ENCODE results near the gene LUM. TPM values are rescaled to one million over a fixed set of nuclear protein-coding genes. Genes with fewer than 3 reads are reported as not detected.

Gene LUM
- total and polyA plus RNA-seq, 2 donors from 2014 or later: 102 to 185 TPM

DNA sequence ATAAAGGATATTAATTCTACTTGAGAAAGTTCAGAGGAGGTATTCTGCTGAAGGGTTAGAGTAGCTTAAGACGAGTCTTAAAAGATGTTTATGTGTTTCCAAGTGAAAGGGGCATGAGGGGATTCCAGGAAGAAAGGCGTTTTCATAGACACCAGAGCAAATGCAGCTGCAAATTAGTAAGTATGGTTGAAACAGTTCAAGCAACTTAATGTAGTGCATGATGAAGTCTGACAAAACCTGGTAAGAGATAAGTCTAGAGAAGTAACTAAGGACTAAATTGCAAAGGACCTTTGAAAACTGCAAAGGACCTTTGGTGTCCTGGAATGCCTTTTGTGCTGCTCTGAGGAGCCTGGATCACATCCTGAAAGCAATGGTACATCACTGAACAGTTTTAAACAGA, 11.5 kb downstream of the LUM start:
- DNase-seq (no peak), FAIRE-seq (no peak)
- Histone ChIP-seq H3K4me1 (ENCODE audit: control insufficient read depth in 2 of 3, insufficient read depth in 2 of 3, low read depth in 1 of 3, low read length in 3 of 3) (no peaks in the 10 kb centered on the region), H3K9me3 (ENCODE audit: control insufficient read depth in 2 of 3, insufficient read depth in 1 of 3, low read length in 3 of 3) (no peaks in the 10 kb centered on the region), H3K9ac (ENCODE audit: low read length in 3 of 3) (no peak overlapping the region), H3K27ac (ENCODE audit: low read depth in 2 of 2, low read length in 2 of 2) (no peak overlapping the region), H3K27me3 (ENCODE audit: control insufficient read depth, insufficient read depth, low read length) (no peaks in the 10 kb centered on the region), H3K36me3 (ENCODE audit: control insufficient read depth in 2 of 3, insufficient read depth in 3 of 3, low read length in 3 of 3) (no peaks in the 10 kb centered on the region), H3K4me3 (ENCODE audit: low read length in 3 of 3) (no peak overlapping the region)
- intact Hi-C loops (cut with DNase I): no loop called here
- TF ChIP-seq, protein P1, sequence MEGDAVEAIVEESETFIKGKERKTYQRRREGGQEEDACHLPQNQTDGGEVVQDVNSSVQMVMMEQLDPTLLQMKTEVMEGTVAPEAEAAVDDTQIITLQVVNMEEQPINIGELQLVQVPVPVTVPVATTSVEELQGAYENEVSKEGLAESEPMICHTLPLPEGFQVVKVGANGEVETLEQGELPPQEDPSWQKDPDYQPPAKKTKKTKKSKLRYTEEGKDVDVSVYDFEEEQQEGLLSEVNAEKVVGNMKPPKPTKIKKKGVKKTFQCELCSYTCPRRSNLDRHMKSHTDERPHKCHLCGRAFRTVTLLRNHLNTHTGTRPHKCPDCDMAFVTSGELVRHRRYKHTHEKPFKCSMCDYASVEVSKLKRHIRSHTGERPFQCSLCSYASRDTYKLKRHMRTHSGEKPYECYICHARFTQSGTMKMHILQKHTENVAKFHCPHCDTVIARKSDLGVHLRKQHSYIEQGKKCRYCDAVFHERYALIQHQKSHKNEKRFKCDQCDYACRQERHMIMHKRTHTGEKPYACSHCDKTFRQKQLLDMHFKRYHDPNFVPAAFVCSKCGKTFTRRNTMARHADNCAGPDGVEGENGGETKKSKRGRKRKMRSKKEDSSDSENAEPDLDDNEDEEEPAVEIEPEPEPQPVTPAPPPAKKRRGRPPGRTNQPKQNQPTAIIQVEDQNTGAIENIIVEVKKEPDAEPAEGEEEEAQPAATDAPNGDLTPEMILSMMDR (IDR thresholded peaks at IDR 0.05; ENCODE audit: borderline replicate concordance, extremely low read depth, insufficient read depth): no peak

DNA sequence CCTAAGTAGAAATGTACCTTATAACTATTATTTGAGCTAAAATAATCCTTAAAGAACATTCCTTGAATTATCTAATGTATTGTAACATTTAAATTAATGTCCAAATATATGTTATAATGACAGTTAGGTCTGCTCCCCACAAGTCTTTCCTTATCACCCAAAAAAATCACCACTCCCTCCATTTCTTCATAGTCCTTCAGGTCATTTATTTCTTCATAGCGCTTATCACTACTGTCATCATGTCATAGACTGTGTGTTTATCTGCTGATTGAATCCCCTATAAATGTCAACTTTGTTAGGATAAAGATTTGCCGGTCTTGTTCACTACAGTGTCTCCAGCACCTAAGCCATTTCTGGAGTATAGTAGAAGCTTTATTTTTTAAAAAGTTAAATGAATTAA, 12.0 kb downstream of the LUM start:
- no peak overlapping the region for H3K27ac ChIP-seq (ENCODE audit: low read depth in 2 of 2, low read length in 2 of 2)
- no peak for FAIRE-seq
- H3K9ac ChIP-seq (ENCODE audit: low read length in 3 of 3): no peak overlapping the region
- no peaks in the 10 kb centered on the region for H3K36me3 ChIP-seq (ENCODE audit: control insufficient read depth in 2 of 3, insufficient read depth in 3 of 3, low read length in 3 of 3)
- H3K4me3 ChIP-seq (ENCODE audit: low read length in 3 of 3): no peak overlapping the region
- no peaks in the 10 kb centered on the region for H3K27me3 ChIP-seq (ENCODE audit: control insufficient read depth, insufficient read depth, low read length)
- no peaks in the 10 kb centered on the region for H3K9me3 ChIP-seq (ENCODE audit: control insufficient read depth in 2 of 3, insufficient read depth in 1 of 3, low read length in 3 of 3)
- intact Hi-C loops (cut with DNase I): no loop called here
- no peak for DNase-seq
- no peaks in the 10 kb centered on the region for H3K4me1 ChIP-seq (ENCODE audit: control insufficient read depth in 2 of 3, insufficient read depth in 2 of 3, low read depth in 1 of 3, low read length in 3 of 3)
- TF ChIP-seq, protein P1 (IDR thresholded peaks at IDR 0.05; ENCODE audit: borderline replicate concordance, extremely low read depth, insufficient read depth): no peak

DNA sequence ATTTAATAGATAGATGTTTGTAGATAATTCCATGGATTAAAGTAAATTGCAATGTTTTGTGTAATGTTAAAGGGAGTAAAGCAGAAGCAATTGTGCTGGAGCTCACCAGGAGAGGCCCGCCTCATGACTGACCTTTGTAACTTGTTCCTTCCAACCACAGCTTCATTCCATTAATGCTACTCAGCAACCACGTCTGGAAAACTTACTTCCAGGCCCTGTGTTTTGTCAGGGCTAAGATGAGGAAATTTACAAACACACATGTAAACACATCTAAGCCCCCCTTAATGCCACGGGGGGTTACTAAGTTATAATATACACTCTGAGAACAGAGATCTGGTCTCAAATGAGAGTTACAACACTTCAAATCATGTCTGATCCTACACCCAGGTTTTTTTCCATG, 12.4 kb downstream of the LUM start:
- Histone ChIP-seq H3K36me3 (ENCODE audit: control insufficient read depth in 2 of 3, insufficient read depth in 3 of 3, low read length in 3 of 3) (no peaks in the 10 kb centered on the region), H3K9ac (ENCODE audit: low read length in 3 of 3) (no peak overlapping the region), H3K27me3 (ENCODE audit: control insufficient read depth, insufficient read depth, low read length) (no peaks in the 10 kb centered on the region), H3K27ac (ENCODE audit: low read depth in 2 of 2, low read length in 2 of 2) (no peak overlapping the region), H3K9me3 (ENCODE audit: control insufficient read depth in 2 of 3, insufficient read depth in 1 of 3, low read length in 3 of 3) (no peaks in the 10 kb centered on the region), H3K4me3 (ENCODE audit: low read length in 3 of 3) (no peak overlapping the region), H3K4me1 (ENCODE audit: control insufficient read depth in 2 of 3, insufficient read depth in 2 of 3, low read depth in 1 of 3, low read length in 3 of 3) (no peaks in the 10 kb centered on the region)
- intact Hi-C loops (cut with DNase I): no loop called here
- TF ChIP-seq, protein P1 (IDR thresholded peaks at IDR 0.05; ENCODE audit: borderline replicate concordance, extremely low read depth, insufficient read depth): no peak
- DNase-seq: no peak
- FAIRE-seq: no peak

DNA sequence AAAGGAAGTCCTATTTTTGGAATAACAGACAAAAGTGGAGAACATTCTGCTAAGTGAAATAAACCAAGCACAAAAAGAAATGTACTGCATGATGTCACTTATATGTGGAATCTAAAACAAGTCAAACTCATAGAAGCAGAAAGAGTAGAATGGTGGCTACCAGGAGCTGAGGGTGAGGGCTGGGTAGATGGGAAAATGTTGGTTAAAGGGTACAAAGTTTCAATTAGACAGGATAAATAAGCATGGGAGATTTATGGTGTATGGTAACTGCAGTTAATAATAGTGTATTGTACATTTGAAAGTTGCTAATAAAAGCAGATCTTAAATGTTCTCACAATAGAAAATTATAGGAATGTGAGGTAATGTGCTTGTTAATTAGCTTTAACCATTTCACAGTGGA, 12.8 kb downstream of the LUM start:
- FAIRE-seq: no peak
- H3K9ac ChIP-seq (ENCODE audit: low read length in 3 of 3): no peak overlapping the region
- no peaks in the 10 kb centered on the region for H3K9me3 ChIP-seq (ENCODE audit: control insufficient read depth in 2 of 3, insufficient read depth in 1 of 3, low read length in 3 of 3)
- H3K4me1 ChIP-seq (ENCODE audit: control insufficient read depth in 2 of 3, insufficient read depth in 2 of 3, low read depth in 1 of 3, low read length in 3 of 3): no peaks in the 10 kb centered on the region
- no peaks in the 10 kb centered on the region for H3K27me3 ChIP-seq (ENCODE audit: control insufficient read depth, insufficient read depth, low read length)
- intact Hi-C loops (cut with DNase I): no loop called here
- H3K27ac ChIP-seq (ENCODE audit: low read depth in 2 of 2, low read length in 2 of 2): no peak overlapping the region
- TF ChIP-seq, protein P1 (IDR thresholded peaks at IDR 0.05; ENCODE audit: borderline replicate concordance, extremely low read depth, insufficient read depth): no peak
- DNase-seq: no peak
- no peaks in the 10 kb centered on the region for H3K36me3 ChIP-seq (ENCODE audit: control insufficient read depth in 2 of 3, insufficient read depth in 3 of 3, low read length in 3 of 3)
- no peak overlapping the region for H3K4me3 ChIP-seq (ENCODE audit: low read length in 3 of 3)

All from kidney (tissue), 14 donors.